Astrocyte of the cerebellum (primary cell): ENCODE data around the gene AGBL4.

ENCODE experiments used
- DNase-seq: peaks from one replicate; pipeline ENCODE4 v3.0.0-alpha.2; 2011; ENCODE audit warnings: low read depth
- H3K4me3 ChIP-seq: 2 replicates; pipeline ENCODE4 v1.5.1; 2011; ENCODE audit warnings: mild to moderate bottlenecking, low read depth, low read length, moderate library complexity
- CTCF ChIP-seq: IDR thresholded peaks from 2 replicates; pipeline ENCODE4 v1.5.1; 2012; ENCODE audit warnings: low read length, low read depth, moderate library complexity, mild to moderate bottlenecking; ENCODE audit errors: missing control alignments
- in situ Hi-C: cut with HindIII; loops from 2 replicates; pipeline ENCODE4 v1.10.0; 2017; ENCODE audit warnings: low sequenced_read_pairs

The AGBL4 gene

GRCh38 chr1:48581270-48581669 is 1442.5 kb downstream of the AGBL4 start:
- in situ Hi-C loops: no loop called here
- no peak overlapping the region for H3K4me3 ChIP-seq
- DNase-seq: no peak
- TF ChIP-seq CTCF: no peak

- no peak for DNase-seq
- in situ Hi-C loops: no loop called here
- H3K4me3 ChIP-seq: no peak overlapping the region
- no peak for TF ChIP-seq CTCF
Observed at GRCh38 chr1:48576565-48576964, 1447.2 kb downstream of the AGBL4 start.

- in situ Hi-C loops: no loop called here
- peak; percentile 42 for DNase-seq
- H3K4me3 ChIP-seq: no peak overlapping the region
- peak; percentile 90 for TF ChIP-seq CTCF
Observed at GRCh38 chr1:48572646-48573258, 1451.0 kb downstream of the AGBL4 start.

- no peak overlapping the region for H3K4me3 ChIP-seq
- in situ Hi-C loops: no loop called here
- no peak for DNase-seq
- TF ChIP-seq CTCF: no peak
Observed at GRCh38 chr1:48572134-48572533, 1451.6 kb downstream of the AGBL4 start.

GRCh38 chr1:48571303-48571987 is 1452.3 kb downstream of the AGBL4 start:
- in situ Hi-C loops: no loop called here
- no peak for TF ChIP-seq CTCF
- H3K4me3 ChIP-seq: no peak overlapping the region
- no peak for DNase-seq

GRCh38 chr1:48570568-48570967 is 1453.2 kb downstream of the AGBL4 start:
- in situ Hi-C loops: no loop called here
- H3K4me3 ChIP-seq: no peak overlapping the region
- DNase-seq: no peak
- TF ChIP-seq CTCF: no peak
